GM12872 (cell line): ENCODE results near the gene BPIFB1.

Experiments
- TF ChIP-seq, protein P1 (sequence below): IDR thresholded peaks from 3 replicates; pipeline ENCODE4 v1.5.1; 2011; ENCODE audit warnings: low read depth, mild to moderate bottlenecking, low read length, moderate library complexity; ENCODE audit not compliant: insufficient read depth

The BPIFB1 gene

DNA sequence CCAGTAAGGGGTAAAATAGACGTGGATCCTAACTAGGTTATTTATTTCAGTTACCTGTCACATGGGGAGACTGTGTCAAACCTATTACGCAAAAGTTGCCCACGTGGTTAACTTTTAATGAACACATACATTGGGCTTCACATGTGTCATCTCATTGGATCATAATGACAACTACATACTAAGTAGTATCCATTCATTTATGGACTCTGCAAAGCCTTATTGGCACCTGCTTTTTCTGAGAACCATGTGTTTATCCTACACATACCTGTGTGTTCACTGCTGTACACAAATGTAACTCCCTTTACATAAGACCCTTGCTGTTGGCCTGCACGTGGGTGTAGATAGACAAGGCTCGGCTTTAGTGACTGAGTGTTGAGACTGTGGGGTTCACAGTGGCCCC is 42.1 kb upstream of the BPIFB1 start:
- TF ChIP-seq, protein P1, sequence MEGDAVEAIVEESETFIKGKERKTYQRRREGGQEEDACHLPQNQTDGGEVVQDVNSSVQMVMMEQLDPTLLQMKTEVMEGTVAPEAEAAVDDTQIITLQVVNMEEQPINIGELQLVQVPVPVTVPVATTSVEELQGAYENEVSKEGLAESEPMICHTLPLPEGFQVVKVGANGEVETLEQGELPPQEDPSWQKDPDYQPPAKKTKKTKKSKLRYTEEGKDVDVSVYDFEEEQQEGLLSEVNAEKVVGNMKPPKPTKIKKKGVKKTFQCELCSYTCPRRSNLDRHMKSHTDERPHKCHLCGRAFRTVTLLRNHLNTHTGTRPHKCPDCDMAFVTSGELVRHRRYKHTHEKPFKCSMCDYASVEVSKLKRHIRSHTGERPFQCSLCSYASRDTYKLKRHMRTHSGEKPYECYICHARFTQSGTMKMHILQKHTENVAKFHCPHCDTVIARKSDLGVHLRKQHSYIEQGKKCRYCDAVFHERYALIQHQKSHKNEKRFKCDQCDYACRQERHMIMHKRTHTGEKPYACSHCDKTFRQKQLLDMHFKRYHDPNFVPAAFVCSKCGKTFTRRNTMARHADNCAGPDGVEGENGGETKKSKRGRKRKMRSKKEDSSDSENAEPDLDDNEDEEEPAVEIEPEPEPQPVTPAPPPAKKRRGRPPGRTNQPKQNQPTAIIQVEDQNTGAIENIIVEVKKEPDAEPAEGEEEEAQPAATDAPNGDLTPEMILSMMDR, result no peak

GRCh38 chr20:33242319-33243100 is 40.5 kb upstream of the BPIFB1 start:
- TF ChIP-seq, protein P1, result no peak

GRCh38 chr20:33246077-33246476 is 36.9 kb upstream of the BPIFB1 start:
- TF ChIP-seq, protein P1, result no peak

- TF ChIP-seq, protein P1, result no peak
Observed at GRCh38 chr20:33249456-33249855, 33.6 kb upstream of the BPIFB1 start.

- TF ChIP-seq, protein P1, result no peak
Observed at GRCh38 chr20:33250666-33251065, 32.3 kb upstream of the BPIFB1 start.

DNA sequence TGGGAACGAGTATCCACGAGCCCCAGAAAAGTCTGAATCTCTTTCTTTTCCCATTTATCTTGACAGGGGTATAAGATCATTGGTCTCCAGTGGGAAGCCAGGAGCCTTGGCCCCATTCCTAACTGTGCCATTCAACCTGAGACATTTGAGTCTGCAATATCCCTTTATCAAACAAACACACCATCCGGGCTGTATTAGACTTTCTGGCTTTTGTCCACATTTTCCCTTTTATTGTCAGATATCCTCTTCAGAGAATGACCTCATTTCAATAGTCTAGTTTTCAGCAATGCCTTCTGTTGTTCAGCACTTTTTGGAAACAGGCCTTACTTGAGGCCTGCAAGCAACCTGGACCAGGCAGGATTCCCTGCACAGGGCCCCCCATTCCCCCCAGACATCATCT is 31.5 kb upstream of the BPIFB1 start:
- TF ChIP-seq, protein P1, result no peak

DNA sequence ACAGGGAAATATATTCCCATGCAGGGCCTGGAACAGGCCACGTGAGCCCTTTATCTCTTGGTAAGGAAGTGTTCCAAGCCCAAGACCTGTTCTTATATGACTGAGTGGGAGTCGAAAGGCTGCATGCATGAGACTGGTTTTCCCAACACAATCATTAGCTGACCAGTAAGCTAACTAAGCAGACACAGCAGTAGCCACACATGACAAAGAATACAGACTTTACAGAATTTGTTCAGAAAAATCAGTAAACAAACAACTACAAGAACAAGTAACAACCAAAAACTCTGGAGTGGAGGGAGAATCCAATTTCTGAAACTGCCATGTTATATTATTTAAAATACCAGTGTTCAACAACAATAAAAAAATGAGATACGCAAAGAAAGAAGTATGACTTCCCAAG is 30.6 kb upstream of the BPIFB1 start:
- TF ChIP-seq, protein P1, result no peak
